Measurements from ENCODE around the gene PNMA6F.

GRCh38 chrX:153306527-153307115 lies 14.9 kb downstream of the PNMA6F start:
- TF ChIP-seq, protein P1, sequence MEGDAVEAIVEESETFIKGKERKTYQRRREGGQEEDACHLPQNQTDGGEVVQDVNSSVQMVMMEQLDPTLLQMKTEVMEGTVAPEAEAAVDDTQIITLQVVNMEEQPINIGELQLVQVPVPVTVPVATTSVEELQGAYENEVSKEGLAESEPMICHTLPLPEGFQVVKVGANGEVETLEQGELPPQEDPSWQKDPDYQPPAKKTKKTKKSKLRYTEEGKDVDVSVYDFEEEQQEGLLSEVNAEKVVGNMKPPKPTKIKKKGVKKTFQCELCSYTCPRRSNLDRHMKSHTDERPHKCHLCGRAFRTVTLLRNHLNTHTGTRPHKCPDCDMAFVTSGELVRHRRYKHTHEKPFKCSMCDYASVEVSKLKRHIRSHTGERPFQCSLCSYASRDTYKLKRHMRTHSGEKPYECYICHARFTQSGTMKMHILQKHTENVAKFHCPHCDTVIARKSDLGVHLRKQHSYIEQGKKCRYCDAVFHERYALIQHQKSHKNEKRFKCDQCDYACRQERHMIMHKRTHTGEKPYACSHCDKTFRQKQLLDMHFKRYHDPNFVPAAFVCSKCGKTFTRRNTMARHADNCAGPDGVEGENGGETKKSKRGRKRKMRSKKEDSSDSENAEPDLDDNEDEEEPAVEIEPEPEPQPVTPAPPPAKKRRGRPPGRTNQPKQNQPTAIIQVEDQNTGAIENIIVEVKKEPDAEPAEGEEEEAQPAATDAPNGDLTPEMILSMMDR (IDR thresholded peaks at IDR 0.05; ENCODE audit: low read length) = no peak
- no peak for TF ChIP-seq EZH2 (IDR thresholded peaks at IDR 0.05; ENCODE audit: borderline replicate concordance, low read length)

Data from OCI-LY1 (cell line).